Measurements from ENCODE around the gene SLAMF7.
"Not testable (repeated sequence)": the region's sequence is repeated elsewhere in the genome, so short reads cannot be mapped to it uniquely, and the experiment has no call there.

SLAMF7 gene, protein sequence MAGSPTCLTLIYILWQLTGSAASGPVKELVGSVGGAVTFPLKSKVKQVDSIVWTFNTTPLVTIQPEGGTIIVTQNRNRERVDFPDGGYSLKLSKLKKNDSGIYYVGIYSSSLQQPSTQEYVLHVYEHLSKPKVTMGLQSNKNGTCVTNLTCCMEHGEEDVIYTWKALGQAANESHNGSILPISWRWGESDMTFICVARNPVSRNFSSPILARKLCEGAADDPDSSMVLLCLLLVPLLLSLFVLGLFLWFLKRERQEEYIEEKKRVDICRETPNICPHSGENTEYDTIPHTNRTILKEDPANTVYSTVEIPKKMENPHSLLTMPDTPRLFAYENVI

DNA sequence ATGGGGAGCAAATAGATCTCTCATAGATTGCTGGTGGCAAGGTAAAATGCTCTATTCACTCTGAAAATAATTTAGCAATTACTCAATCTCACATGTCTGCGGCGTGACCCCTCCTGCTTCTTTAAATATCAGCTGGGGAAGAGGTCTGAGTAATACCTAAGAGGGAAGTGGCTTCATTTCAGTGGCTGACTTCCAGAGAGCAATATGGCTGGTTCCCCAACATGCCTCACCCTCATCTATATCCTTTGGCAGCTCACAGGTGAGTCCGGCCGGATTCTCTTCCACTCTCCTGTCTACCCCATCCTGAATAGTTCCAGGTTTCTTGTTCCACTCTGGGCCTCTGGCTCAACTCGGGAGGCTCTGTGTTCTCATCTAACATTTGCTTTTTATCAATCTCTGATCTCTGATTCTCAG, at the start of gene SLAMF7:
Gene SLAMF7, plus strand, starts transcription at position 150 of the 414 bp plus-strand sequence. Its CDS starts 55 bp downstream, at position 205.
- no peak for DNase-seq

DNA sequence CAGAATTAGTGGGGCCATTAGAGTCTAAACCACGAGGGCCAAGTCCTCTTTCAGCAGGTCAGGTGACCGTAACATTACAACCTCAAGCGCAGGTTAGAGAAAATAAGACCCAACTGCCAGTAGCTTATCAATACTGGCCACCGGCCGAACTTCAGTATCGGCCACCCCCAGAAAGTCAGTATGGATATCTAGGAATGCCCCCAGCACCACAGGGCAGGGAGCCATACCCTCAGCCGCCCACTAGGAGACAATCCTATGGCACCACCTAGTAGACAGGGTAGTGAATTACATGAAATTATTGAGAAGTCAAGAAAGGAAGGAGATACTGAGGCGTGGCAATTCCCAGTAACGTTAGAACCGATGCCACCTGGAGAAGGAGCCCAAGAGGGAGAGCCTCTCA, 46.7 kb upstream of the SLAMF7 start:
- DNase-seq, result not testable (repeated sequence)

DNA sequence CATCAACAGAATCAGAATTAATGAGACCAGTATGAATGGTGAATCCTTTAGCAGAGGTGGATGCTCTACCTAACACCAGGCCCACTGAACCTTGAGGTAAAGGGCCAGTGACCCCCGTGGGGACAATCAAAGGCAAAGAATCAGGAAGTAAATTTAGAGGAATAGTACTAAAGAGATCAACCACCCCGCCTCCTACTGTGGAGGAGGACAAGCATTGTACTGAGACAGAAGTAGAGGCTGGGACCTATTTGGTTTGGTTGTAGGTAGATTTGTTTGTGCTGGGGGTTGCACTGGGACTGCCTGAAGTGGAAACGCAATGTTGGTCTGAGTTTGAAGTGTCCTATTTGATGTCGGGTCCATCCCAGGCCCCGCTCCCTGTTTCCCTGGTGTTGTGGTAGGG, 36.9 kb upstream of the SLAMF7 start:
- no peak for DNase-seq

DNA sequence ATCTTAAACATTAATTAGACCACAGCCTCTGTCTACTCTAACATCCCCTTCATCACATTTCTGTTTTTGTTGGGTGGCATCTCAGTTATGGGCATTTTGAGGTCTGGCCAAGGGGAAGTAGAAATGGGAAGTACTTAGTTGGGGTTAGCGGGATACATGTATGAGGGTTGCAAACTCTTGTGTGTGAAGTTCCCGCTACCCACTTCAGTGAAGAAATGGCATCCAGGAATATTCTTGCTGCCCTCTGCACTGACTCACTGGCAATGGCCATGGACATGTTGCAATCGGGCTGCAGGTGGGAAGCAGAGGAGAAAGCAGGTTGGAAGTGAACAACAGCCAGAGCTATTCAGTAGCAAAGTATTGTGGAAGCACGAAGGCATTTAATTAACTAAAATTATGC, 34.8 kb upstream of the SLAMF7 start:
- no peak for DNase-seq

- DNase-seq, result not testable (repeated sequence)
Measured at GRCh38 chr1:160705212-160705621, 33.8 kb upstream of the SLAMF7 start.

DNA sequence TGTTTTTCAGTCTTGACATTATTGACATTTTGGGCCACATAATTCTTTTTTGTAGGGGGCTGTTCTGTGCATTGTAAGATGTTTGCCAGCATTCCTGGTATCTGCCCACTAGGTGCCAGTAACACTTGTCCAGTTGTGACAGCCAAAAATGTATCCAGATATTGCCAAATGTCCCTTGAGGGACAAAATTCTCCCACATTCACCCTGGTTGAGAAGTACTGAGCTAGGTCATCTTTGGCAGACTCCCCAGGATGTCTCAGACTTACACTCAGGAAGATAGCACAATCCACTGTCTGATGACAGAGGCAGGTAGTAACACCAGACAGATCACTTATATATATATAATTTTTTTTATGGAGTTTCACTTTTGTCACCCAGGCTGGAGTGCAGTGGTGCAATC, 33.3 kb upstream of the SLAMF7 start:
- no peak for DNase-seq

GRCh38 chr1:160706526-160707235, 32.4 kb upstream of the SLAMF7 start:
- no peak for DNase-seq

DNA sequence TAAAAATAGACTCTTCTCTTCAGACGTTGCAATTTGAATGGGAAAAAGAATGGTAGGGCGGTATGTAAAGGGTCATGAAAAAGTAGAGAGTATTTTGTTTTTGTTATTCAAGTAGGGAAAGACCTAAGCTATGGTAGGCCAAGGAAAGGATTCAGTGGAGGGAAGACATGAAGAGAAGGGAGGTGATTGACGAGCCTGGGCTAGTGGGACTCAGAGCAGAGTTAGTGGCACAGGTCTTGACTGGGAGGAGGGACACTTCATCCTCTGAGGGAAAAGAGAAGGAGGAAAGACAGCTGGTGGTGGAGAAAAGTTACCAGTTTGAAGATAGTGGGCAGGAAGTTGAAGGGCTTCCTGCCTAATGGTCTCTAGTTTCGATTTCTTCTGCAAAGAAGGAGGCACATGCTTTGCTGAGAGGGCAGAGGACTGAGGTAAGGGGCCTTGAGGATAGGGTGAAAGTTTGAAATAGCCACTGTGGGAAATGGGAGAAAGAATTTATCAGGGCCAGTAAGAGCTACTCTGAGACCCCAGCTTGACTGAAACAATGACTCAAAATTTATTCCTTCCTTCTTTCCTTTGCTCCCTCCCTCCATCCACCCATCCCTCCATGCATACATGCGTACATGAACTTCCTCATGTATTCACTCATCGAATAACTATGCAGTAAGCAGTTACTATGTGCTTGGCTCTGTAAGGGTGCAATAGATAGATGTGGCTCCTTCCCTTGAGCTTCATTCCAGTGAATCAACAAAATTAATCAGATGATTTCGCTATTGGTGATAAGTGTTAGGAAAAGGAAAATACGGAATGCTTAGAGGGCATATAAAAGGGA, 31.6 kb upstream of the SLAMF7 start:
- DNase-seq, result no peak

GRCh38 chr1:160708118-160708517, 30.9 kb upstream of the SLAMF7 start:
- no peak for DNase-seq

- DNase-seq, result no peak
Measured at GRCh38 chr1:160708801-160709200, 30.2 kb upstream of the SLAMF7 start.

DNA sequence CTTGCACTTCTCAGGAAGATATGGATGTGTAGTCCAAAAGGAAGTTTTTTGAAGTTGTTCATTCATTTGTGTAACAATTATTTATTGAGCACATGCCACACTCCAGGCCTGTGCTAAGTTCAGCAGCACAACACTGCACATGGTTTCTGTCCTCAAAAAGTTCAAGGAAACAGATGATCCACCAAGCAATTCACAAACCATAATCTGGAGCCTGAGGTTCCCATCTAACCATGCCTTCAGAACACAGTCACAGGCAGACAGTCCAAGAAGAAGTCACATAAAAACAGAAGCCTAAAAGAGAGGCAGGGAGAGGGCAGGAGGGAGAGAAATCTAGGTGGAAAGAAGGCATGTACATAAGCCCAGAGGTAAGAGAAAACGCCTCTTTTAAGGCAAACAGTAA, 29.3 kb upstream of the SLAMF7 start:
- no peak for DNase-seq

GRCh38 chr1:160710517-160711252, 28.4 kb upstream of the SLAMF7 start:
- no peak for DNase-seq

DNA sequence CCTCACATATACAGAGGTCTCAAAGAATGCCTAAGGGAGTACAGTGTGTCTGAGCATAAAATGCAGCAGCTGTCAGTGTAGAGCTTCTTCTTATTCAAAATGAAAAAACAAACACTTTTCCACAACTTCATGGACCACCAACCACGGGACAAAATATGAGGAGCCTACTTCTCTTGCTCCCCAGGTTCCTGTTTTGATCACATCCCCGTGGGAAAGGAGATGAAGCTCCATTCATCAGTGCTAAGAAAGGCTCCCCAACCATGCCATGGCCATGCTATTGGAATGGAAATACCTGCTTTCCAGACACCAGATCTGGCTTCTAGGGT, 27.8 kb upstream of the SLAMF7 start:
- no peak for DNase-seq

GRCh38 chr1:160711602-160712311, 27.3 kb upstream of the SLAMF7 start, which contains the start of gene CD48:
Gene CD48, minus strand, starts transcription at chr1:160711822. Its CDS starts 59 bp downstream, at chr1:160711763.
- no peak for DNase-seq

DNA sequence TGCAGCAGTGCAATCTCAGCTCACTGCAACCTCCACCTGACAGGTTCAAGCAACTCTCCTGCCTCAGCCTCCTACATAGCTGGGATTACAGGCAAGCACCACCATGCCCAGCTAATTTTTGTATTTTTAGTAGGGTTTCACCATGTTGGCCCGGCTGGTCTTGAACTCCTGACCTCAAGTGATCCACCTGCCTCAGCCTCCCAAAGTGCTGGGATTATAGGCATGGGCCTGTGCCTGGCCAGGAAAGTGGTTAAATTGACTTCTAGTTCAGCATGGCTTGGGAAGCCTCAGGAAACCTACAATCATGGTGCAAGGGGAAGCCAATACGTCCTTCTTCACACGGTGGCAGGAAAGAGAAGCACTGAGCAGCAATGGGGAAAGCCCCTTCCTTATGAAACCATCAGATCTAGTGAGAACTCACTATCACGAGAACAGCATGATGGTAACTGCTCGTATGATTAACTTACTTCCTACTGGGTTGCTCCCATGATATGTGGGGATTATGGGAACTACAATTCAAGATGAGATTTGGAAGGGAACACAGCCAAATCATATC, 26.4 kb upstream of the SLAMF7 start:
- not testable (repeated sequence) for DNase-seq

DNA sequence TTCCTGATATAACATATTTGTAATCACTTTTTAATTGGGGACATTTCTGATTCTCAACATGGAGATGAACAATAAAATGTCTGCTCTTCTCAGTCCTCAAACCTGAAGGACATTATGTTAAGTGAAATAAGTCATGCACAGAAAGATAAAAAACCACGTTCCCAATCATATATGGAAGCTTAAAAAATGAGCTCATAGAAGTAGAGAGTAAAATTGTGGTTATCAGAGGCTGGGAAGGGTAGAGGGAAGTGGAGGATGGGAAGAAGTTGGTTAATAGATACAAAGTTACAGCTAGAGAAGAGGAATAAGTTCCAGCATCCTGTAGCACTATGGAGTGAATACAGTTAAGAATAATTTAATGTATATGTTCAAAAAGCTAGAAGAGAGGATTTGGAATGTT, 25.9 kb upstream of the SLAMF7 start:
- no peak for DNase-seq

DNA sequence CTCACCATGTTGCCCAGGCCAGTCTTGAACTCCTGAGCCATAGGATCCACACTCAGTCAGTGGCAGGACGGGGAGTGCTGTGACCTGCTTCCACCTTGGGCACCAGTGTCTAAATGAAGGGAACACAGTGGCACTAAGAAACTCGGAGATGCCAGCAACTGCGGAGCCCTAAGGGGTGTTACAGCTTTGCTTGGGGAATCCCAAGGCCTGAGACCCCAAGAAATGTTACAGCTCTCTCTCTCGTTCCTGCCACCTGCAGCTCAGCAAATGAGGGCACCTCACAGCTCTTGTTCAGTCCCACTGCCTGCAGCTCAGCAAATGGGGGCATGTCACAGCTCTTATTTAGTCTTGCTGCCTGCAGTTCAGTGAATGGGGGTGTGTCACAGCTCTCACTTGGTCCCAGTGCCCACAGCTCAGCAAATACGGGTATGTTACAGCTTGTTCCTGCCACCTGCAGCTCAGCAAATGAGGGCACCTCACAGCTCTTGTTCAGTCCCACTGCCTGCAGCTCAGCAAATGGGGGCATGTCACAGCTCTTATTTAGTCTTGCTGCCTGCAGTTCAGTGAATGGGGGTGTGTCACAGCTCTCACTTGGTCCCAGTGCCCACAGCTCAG, 24.9 kb upstream of the SLAMF7 start:
- DNase-seq, result not testable (repeated sequence)

DNA sequence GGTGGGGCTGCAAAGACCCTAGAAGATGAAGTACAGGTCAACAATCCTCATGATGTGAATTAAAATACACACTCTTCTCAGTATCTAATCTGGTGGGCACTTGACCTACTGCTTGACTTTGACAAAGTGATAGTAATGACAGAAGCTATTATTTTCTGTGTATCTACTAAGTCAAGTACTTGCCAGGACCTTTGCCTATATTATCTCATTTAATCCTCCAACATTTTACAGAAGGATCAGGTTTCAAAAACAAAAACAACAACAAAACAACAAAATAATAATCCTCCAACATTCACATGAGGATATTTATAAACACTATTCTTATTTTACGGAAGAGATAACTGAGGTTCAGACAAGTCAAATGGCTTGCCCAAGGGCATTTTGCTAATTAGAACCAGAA, 23.0 kb upstream of the SLAMF7 start:
- DNase-seq, result no peak

DNA sequence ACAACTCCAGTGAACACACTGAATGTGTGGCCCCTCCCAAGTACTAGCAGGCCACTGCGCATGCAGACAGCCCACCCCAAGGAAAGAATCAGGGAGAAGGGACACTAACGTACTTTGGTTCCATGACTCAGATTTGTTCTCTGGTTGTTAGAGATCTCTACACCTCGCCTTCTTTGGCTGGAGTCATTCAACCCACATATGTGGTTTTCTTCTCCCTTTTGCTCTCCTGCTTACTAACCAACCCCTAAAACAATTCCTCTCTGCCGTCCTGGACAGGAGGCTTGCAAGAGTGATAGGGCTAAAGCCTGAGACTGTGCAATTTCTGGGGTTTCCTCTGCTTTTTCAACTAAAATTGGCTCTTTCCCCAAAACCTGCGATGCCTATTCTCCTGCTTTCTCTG, 21.7 kb upstream of the SLAMF7 start:
- DNase-seq, result no peak

DNA sequence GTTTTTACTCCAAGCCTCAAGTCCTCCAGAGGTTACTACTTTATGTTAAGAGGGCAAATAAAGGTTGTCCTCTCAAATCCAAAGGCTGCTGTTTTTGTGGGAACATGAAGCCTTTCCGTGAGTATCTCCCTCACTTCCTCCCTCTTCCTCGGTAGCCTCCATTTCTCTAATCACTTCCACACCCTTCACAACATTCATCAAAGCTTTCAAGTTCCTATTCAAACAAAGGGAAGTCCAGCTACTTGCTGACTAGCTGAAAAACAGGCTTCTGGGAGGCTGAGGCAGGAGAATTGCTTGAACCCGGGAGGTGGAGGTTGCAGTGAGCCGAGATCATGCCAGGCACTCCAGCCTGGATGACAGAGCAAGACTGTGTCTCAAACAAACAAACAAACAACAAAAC, 20.8 kb upstream of the SLAMF7 start:
- no peak for DNase-seq

GRCh38 chr1:160720356-160721085, 18.5 kb upstream of the SLAMF7 start:
- no peak for DNase-seq

Data from kidney glomerular epithelial cell (primary cell).